ENCODE results near the gene KLHL42.

Gene KLHL42

GRCh38 chr12:27779920-27780611, at the start of gene KLHL42, which contains the start of gene MANSC4:
KLHL42 (plus strand) TSS chr12:27780233; CDS start chr12:27780331, 98 bp downstream.
MANSC4 (minus strand) TSS chr12:27780236; CDS start chr12:27771276, 8,960 bp downstream.
- Histone ChIP-seq H3K4me1 (ENCODE audit: insufficient read depth, low read length, severe bottlenecking) (peaks cover 28% of the 10 kb centered on the region), H3K4me3 (ENCODE audit: low read depth, low read length, poor library complexity, severe bottlenecking) (peak within 1 kb of the TSS; percentile 72), H3K9me3 (ENCODE audit: low read length) (no peaks in the 10 kb centered on the region), H3K9me2 (ENCODE audit: low read depth, low read length) (no peaks in the 10 kb centered on the region), H3K36me3 (ENCODE audit: insufficient read depth, low read length) (peaks cover 19% of the 10 kb centered on the region; the same call in 1 of the 2 replicates), H3F3A (ENCODE audit: insufficient read depth, low read length) (no peaks in the 10 kb centered on the region), H2AFZ (ENCODE audit: low read length) (peak within 1 kb of the TSS; percentile 85), H3K79me2 (ENCODE audit: insufficient read depth, low read length) (peaks cover 32% of the 10 kb centered on the region), H3K27me3 (ENCODE audit: insufficient read depth, low read length) (no peaks in the 10 kb centered on the region), H3K9ac (ENCODE audit: low read length) (peak within 1 kb of the TSS; percentile 91), H3K27ac (ENCODE audit: low read depth, low read length, poor library complexity, severe bottlenecking) (peak within 1 kb of the TSS; percentile 61), H3K4me2 (ENCODE audit: low read length) (peak within 1 kb of the TSS; percentile 97), H4K20me1 (ENCODE audit: insufficient read depth, low read length) (no peaks in the 10 kb centered on the region)
- TF ChIP-seq CTCF (IDR thresholded peaks at IDR 0.05; ENCODE audit: low read length) = no peak
- TF ChIP-seq EZH2 (IDR thresholded peaks at IDR 0.05; ENCODE audit: borderline replicate concordance, low read length) = no peak

GRCh38 chr12:27732281-27732680, 47.8 kb upstream of the KLHL42 start:
- H3K79me2 ChIP-seq (ENCODE audit: insufficient read depth, low read length) = no peaks in the 10 kb centered on the region
- TF ChIP-seq EZH2 (IDR thresholded peaks at IDR 0.05; ENCODE audit: borderline replicate concordance, low read length) (no peak), CTCF (IDR thresholded peaks at IDR 0.05; ENCODE audit: low read length) (peak; percentile 42; the same call in 1 of the 2 replicates)

GRCh38 chr12:27733052-27733656, 46.9 kb upstream of the KLHL42 start:
- Histone ChIP-seq H3K27me3 (ENCODE audit: insufficient read depth, low read length) (no peaks in the 10 kb centered on the region), H3K36me3 (ENCODE audit: insufficient read depth, low read length) (peaks cover 61% of the 10 kb centered on the region; the same call in 1 of the 2 replicates)
- TF ChIP-seq CTCF (IDR thresholded peaks at IDR 0.05; ENCODE audit: low read length) (peak; percentile 92), EZH2 (IDR thresholded peaks at IDR 0.05; ENCODE audit: borderline replicate concordance, low read length) (no peak)

More at GRCh38 chr12:27732281-27732680, 47.8 kb upstream of the KLHL42 start:
- Histone ChIP-seq H3K27me3 (ENCODE audit: insufficient read depth, low read length) (no peaks in the 10 kb centered on the region), H3F3A (ENCODE audit: insufficient read depth, low read length) (no peaks in the 10 kb centered on the region), H3K27ac (ENCODE audit: low read depth, low read length, poor library complexity, severe bottlenecking) (no peak overlapping the region), H3K4me1 (ENCODE audit: insufficient read depth, low read length, severe bottlenecking) (peaks cover 11% of the 10 kb centered on the region), H3K36me3 (ENCODE audit: insufficient read depth, low read length) (peaks cover 59% of the 10 kb centered on the region; the same call in 1 of the 2 replicates), H4K20me1 (ENCODE audit: insufficient read depth, low read length) (no peaks in the 10 kb centered on the region), H3K9me3 (ENCODE audit: low read length) (no peaks in the 10 kb centered on the region), H3K9me2 (ENCODE audit: low read depth, low read length) (no peaks in the 10 kb centered on the region), H2AFZ (ENCODE audit: low read length) (no peak overlapping the region), H3K4me2 (ENCODE audit: low read length) (no peak overlapping the region), H3K4me3 (ENCODE audit: low read depth, low read length, poor library complexity, severe bottlenecking) (no peak overlapping the region), H3K9ac (ENCODE audit: low read length) (no peak overlapping the region)

More at GRCh38 chr12:27733052-27733656, 46.9 kb upstream of the KLHL42 start:
- no peak overlapping the region for H3K27ac ChIP-seq (ENCODE audit: low read depth, low read length, poor library complexity, severe bottlenecking)
- no peaks in the 10 kb centered on the region for H3K9me3 ChIP-seq (ENCODE audit: low read length)
- no peaks in the 10 kb centered on the region for H4K20me1 ChIP-seq (ENCODE audit: insufficient read depth, low read length)
- no peaks in the 10 kb centered on the region for H3F3A ChIP-seq (ENCODE audit: insufficient read depth, low read length)
- no peak overlapping the region for H3K4me2 ChIP-seq (ENCODE audit: low read length)
- no peaks in the 10 kb centered on the region for H3K9me2 ChIP-seq (ENCODE audit: low read depth, low read length)
- H3K4me1 ChIP-seq (ENCODE audit: insufficient read depth, low read length, severe bottlenecking) = peaks cover 11% of the 10 kb centered on the region
- H3K9ac ChIP-seq (ENCODE audit: low read length) = no peak overlapping the region
- no peaks in the 10 kb centered on the region for H3K79me2 ChIP-seq (ENCODE audit: insufficient read depth, low read length)
- no peak overlapping the region for H2AFZ ChIP-seq (ENCODE audit: low read length)
- H3K4me3 ChIP-seq (ENCODE audit: low read depth, low read length, poor library complexity, severe bottlenecking) = no peak overlapping the region

Data from OCI-LY1 (cell line).